HT-29 (cell line): ENCODE measurements around the gene IQSEC1. TPM values are rescaled to one million over a fixed set of nuclear protein-coding genes. Genes with fewer than 3 reads are reported as not detected.

ENCODE experiments used
- DNase-seq: peaks from one replicate; pipeline ENCODE4 v3.0.0-alpha.2; 2015; ENCODE audit warnings: low spot score
- total RNA-seq: library from RNA; depleted of rRNA; stranded (reverse); fragments of >200 nt; shearing (Covaris generic); gene quantifications from 2 replicates; pipeline ENCODE4 v1.2.3, GENCODE V29; 2014

The IQSEC1 gene
- total RNA-seq, 1 experiment from 2014 or later = 4.8 TPM

GRCh38 chr3:12935861-12936830 is 137.1 kb downstream of the IQSEC1 start:
- DNase-seq = no peak

GRCh38 chr3:12935023-12935860 is 138.0 kb downstream of the IQSEC1 start:
- no peak for DNase-seq

GRCh38 chr3:12934431-12934830 is 138.8 kb downstream of the IQSEC1 start:
- DNase-seq = no peak

- DNase-seq = no peak
Observed at GRCh38 chr3:12933901-12934300, 139.3 kb downstream of the IQSEC1 start.

GRCh38 chr3:12932754-12933153 is 140.5 kb downstream of the IQSEC1 start:
- no peak for DNase-seq

- DNase-seq = no peak
Observed at GRCh38 chr3:12932347-12932746, 140.9 kb downstream of the IQSEC1 start.

- no peak for DNase-seq
Observed at GRCh38 chr3:12931273-12931905, 141.8 kb downstream of the IQSEC1 start.

GRCh38 chr3:12929801-12930200 is 143.4 kb downstream of the IQSEC1 start:
- DNase-seq = no peak

- no peak for DNase-seq
Observed at GRCh38 chr3:12926660-12927059, 146.6 kb downstream of the IQSEC1 start.

GRCh38 chr3:12925648-12926047 is 147.6 kb downstream of the IQSEC1 start:
- no peak for DNase-seq

- DNase-seq = no peak
Observed at GRCh38 chr3:12924437-12924836, 148.8 kb downstream of the IQSEC1 start.

GRCh38 chr3:12922881-12923431 is 150.3 kb downstream of the IQSEC1 start:
- DNase-seq = no peak

- no peak for DNase-seq
Observed at GRCh38 chr3:12922306-12922705, 150.9 kb downstream of the IQSEC1 start.

- DNase-seq = no peak
Observed at GRCh38 chr3:12921736-12922135, 151.5 kb downstream of the IQSEC1 start.

GRCh38 chr3:12920967-12921366 is 152.3 kb downstream of the IQSEC1 start:
- DNase-seq = no peak

- DNase-seq = no peak
Observed at GRCh38 chr3:12919205-12919604, 154.0 kb downstream of the IQSEC1 start.

GRCh38 chr3:12918231-12918630 is 155.0 kb downstream of the IQSEC1 start:
- DNase-seq = no peak

- DNase-seq = no peak
Observed at GRCh38 chr3:12916159-12916558, 157.1 kb downstream of the IQSEC1 start.

GRCh38 chr3:12914088-12914487 is 159.1 kb downstream of the IQSEC1 start:
- no peak for DNase-seq

GRCh38 chr3:12911881-12912415 is 161.3 kb downstream of the IQSEC1 start:
- no peak for DNase-seq

GRCh38 chr3:12910356-12911099 is 162.7 kb downstream of the IQSEC1 start:
- no peak for DNase-seq
